Nephron progenitor cell (in vitro differentiated cells): Measurements from ENCODE around the gene NHS.

Experiments used
- DNase-seq: peaks from one replicate; pipeline ENCODE4 v3.0.0; 2021
- H3K27ac Mint-ChIP-seq: 2 replicates; pipeline ENCODE4 v1.8.0; 2021; ENCODE audit warnings: mild to moderate bottlenecking, moderate library complexity, mixed read lengths
- H3K27me3 Mint-ChIP-seq: 2 replicates; pipeline ENCODE4 v1.8.0; 2021; ENCODE audit warnings: mild to moderate bottlenecking, low read depth, mixed read lengths; ENCODE audit not compliant: poor library complexity
- H3K36me3 Mint-ChIP-seq: 2 replicates; pipeline ENCODE4 v1.8.0; 2021; ENCODE audit warnings: low read depth, mixed read lengths
- H3K4me1 Mint-ChIP-seq: 2 replicates; pipeline ENCODE4 v1.8.0; 2021; ENCODE audit warnings: mixed read lengths
- H3K4me3 Mint-ChIP-seq: 2 replicates; pipeline ENCODE4 v1.8.0; 2021; ENCODE audit warnings: mild to moderate bottlenecking, moderate library complexity, mixed read lengths
- H3K9me3 Mint-ChIP-seq: 2 replicates; pipeline ENCODE4 v1.8.0; 2021; ENCODE audit warnings: mild to moderate bottlenecking, moderate library complexity, mixed read lengths
- CTCF ChIP-seq: fragments of 200-600 bp; sonication (generic); IDR thresholded peaks from 2 replicates; pipeline ENCODE4 v1.5.0; 2021; ENCODE audit warnings: antibody characterized with exemption

Gene NHS

GRCh38 chrX:17552044-17552650 lies 177.1 kb downstream of the NHS start:
- Mint-ChIP-seq H3K27me3 (no peaks in the 10 kb centered on the region), H3K27ac (no peak overlapping the region), H3K4me3 (no peak overlapping the region), H3K9me3 (no peaks in the 10 kb centered on the region), H3K4me1 (peaks cover 75% of the 10 kb centered on the region), H3K36me3 (no peaks in the 10 kb centered on the region)
- no peak for TF ChIP-seq CTCF
- DNase-seq, result no peak

DNA sequence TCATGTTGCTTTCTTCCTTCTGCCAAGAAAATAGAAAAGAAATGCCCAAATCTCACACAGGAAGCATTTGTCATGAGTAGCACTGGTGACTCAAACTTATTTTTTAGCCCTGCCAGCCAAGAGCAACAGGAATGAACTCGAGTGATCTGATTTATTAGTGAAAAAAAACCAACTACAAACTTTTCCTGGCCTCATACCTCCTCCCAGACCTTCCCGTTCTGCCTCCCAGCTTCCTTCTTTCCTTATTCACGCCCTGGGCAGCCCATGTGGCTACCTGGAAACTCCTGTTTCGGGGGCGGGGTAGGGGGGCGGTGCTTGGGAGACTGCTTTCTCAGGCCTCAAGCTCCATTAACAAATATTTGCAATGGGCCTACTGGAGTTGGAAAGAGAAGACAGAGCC lies 178.5 kb downstream of the NHS start:
- no peak for DNase-seq
- Mint-ChIP-seq H3K27ac (no peak overlapping the region), H3K36me3 (no peaks in the 10 kb centered on the region), H3K4me1 (peaks cover 74% of the 10 kb centered on the region), H3K27me3 (no peaks in the 10 kb centered on the region), H3K4me3 (no peak overlapping the region), H3K9me3 (no peaks in the 10 kb centered on the region)
- TF ChIP-seq CTCF, result no peak

GRCh38 chrX:17553961-17554482 lies 179.0 kb downstream of the NHS start:
- TF ChIP-seq CTCF, result no peak
- Mint-ChIP-seq H3K36me3 (no peaks in the 10 kb centered on the region), H3K4me1 (peaks cover 74% of the 10 kb centered on the region), H3K9me3 (no peaks in the 10 kb centered on the region), H3K27ac (no peak overlapping the region), H3K27me3 (no peaks in the 10 kb centered on the region), H3K4me3 (no peak overlapping the region)
- DNase-seq, result no peak

- Mint-ChIP-seq H3K4me1 (peaks cover 74% of the 10 kb centered on the region), H3K9me3 (no peaks in the 10 kb centered on the region), H3K27ac (no peak overlapping the region), H3K27me3 (no peaks in the 10 kb centered on the region), H3K36me3 (no peaks in the 10 kb centered on the region), H3K4me3 (no peak overlapping the region)
- no peak for TF ChIP-seq CTCF
- DNase-seq, result no peak
Observed at GRCh38 chrX:17554914-17555313, 179.9 kb downstream of the NHS start.

DNA sequence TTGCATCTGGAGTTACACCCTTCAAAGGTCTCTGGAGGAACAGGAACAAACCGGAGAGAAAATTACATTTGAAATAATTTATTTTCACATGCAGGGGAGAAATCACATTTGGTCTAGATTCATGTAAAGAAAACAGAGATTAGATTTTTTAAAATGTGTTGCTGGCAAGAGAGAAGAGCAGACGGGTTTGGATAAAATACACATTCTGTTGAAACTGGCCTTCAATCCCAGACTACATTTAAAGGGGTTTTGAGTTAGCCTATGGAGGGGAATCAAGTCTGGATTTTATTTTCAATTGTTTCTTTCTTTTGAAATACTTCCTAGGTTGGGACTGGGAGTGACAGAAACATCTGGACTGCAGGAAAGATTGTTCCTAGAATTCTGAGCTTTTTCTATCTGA lies 180.8 kb downstream of the NHS start:
- no peaks in the 10 kb centered on the region for H3K9me3 Mint-ChIP-seq
- peaks cover 74% of the 10 kb centered on the region for H3K4me1 Mint-ChIP-seq
- H3K27ac Mint-ChIP-seq, result peak overlapping the region; percentile 14

More for the DNA sequence above, 180.8 kb downstream of the NHS start:
- DNase-seq, result no peak
- no peak for TF ChIP-seq CTCF
- no peaks in the 10 kb centered on the region for H3K27me3 Mint-ChIP-seq
- H3K36me3 Mint-ChIP-seq, result no peaks in the 10 kb centered on the region
- H3K4me3 Mint-ChIP-seq, result no peak overlapping the region
